Panc1 (cell line): ENCODE results near the gene POLG. TPM values are rescaled to one million over a fixed set of nuclear protein-coding genes. Genes with fewer than 3 reads are reported as not detected.

ENCODE experiments used
- ATAC-seq: fragments of 200-7000 bp; cut with Tn5 transposase; 2 replicates; pipeline ENCODE4 v1.9.1; 2020; ENCODE audit warnings: mild to moderate bottlenecking, moderate library complexity
- BruUV-seq: library from RNA; stranded (reverse); fragments of 400-500 nt; replicated peaks from 2 replicates; lab custom pipeline; 2021; lab: Mats Ljungman, UMichigan
- CTCF ChIA-PET: fragments of 300-600 bp; sonication (Branson Sonifier 250); formaldehyde crosslinking; loops from one replicate; lab custom pipeline; 2022; ENCODE audit warnings: antibody characterized with exemption; lab: Charles Lee
- POLR2A ChIA-PET: fragments of 300-600 bp; sonication (Branson Sonifier 250); formaldehyde crosslinking; loops from one replicate; lab custom pipeline; 2022; ENCODE audit warnings: antibody characterized with exemption; lab: Charles Lee
- DNase-seq: peaks from one replicate; pipeline ENCODE4 v3.0.0-alpha.2; 2010; ENCODE audit warnings: low read depth, low spot score
- H3K27ac ChIP-seq: 2 replicates; pipeline ENCODE4 v1.5.1; 2011; ENCODE audit warnings: mild to moderate bottlenecking, low read length, inconsistent platforms
- H3K27me3 ChIP-seq: fragments of 200-500 bp; sonication (Bioruptor generic); 2 replicates; pipeline ENCODE4 v1.6.0; 2014; ENCODE audit warnings: low read length, inconsistent platforms; ENCODE audit not compliant: control insufficient read depth, insufficient read depth
- H3K36me3 ChIP-seq: fragments of 200-500 bp; sonication (Bioruptor generic); 2 replicates; pipeline ENCODE4 v1.5.1; 2014; ENCODE audit warnings: inconsistent platforms, mild to moderate bottlenecking, low read length, moderate library complexity; ENCODE audit not compliant: control insufficient read depth, insufficient read depth
- H3K4me1 ChIP-seq: 2 replicates; pipeline ENCODE4 v1.5.1; 2011; ENCODE audit warnings: inconsistent platforms, mild to moderate bottlenecking, low read length, moderate library complexity; ENCODE audit not compliant: control insufficient read depth, insufficient read depth
- H3K4me3 ChIP-seq, 2 experiments: 2 replicates each; pipeline ENCODE4 v1.5.1; 2011 to 2012; ENCODE audit warnings: low read depth in 2 of 2, low read length in 2 of 2, mild to moderate bottlenecking in 2 of 2, inconsistent platforms in 1 of 2, moderate library complexity in 1 of 2
- H3K9me3 ChIP-seq: fragments of 200-500 bp; sonication (Bioruptor generic); 2 replicates; pipeline ENCODE4 v1.5.1; 2014; ENCODE audit warnings: low read depth, mild to moderate bottlenecking, inconsistent platforms, low read length, moderate library complexity; ENCODE audit not compliant: control insufficient read depth, insufficient read depth
- CTCF ChIP-seq: fragments of 450-650 bp; IDR thresholded peaks from 2 replicates; pipeline ENCODE4 v1.5.1; 2017; ENCODE audit warnings: mild to moderate bottlenecking
- POLR2AphosphoS5 ChIP-seq: IDR thresholded peaks from 2 replicates; pipeline ENCODE4 v1.6.1; 2012; ENCODE audit warnings: mild to moderate bottlenecking, low read depth, low read length, moderate library complexity
- REST ChIP-seq, 2 experiments: IDR thresholded peaks; 2 replicates each; pipeline ENCODE4 v1.6.1; 2011 to 2012; ENCODE audit warnings: low read depth in 2 of 2, control low read depth in 1 of 2, low read length in 1 of 2, mild to moderate bottlenecking in 1 of 2, moderate library complexity in 1 of 2; ENCODE audit not compliant: insufficient read depth in 1 of 2
- SIN3A ChIP-seq: IDR thresholded peaks from 2 replicates; pipeline ENCODE4 v1.6.1; 2012; ENCODE audit warnings: low read depth, mild to moderate bottlenecking, low read length, moderate library complexity, borderline replicate concordance; ENCODE audit not compliant: insufficient read depth
- TCF7L2 ChIP-seq: IDR thresholded peaks from 2 replicates; pipeline ENCODE4 v1.6.1; 2011; ENCODE audit warnings: mild to moderate bottlenecking, low read depth, low read length, inconsistent platforms
- in situ Hi-C: cut with HindIII; loops from 2 replicates; pipeline ENCODE4 v1.10.0; 2016; ENCODE audit warnings: low sequenced_read_pairs, low pct_unique_long_range_greater_than_20kb
- intact Hi-C: fragments of 100-400 bp; cut with micrococcal nuclease; formaldehyde crosslinking; loops from one replicate; pipeline ENCODE4 v1.10.0; 2022; ENCODE audit not compliant: unreplicated experiment
- total RNA-seq: library from RNA; stranded (reverse); gene quantifications from one replicate; pipeline ENCODE4 v1.2.1, GENCODE V29; 2021; ENCODE audit not compliant: unreplicated experiment

POLG gene
- total RNA-seq, 1 experiment from 2014 or later, result 95.2 TPM

- H3K36me3 ChIP-seq, result no peaks in the 10 kb centered on the region
- ChIA-PET CTCF (interaction anchor here (0.7 kb wide), 1 partner anchor 12 kb away, joined by 3 read pairs; no protein-coding TSS in a partner anchor), POLR2A (no interaction called here)
- in situ Hi-C loops (no loop called here), intact Hi-C loops (no loop called here)
- H3K4me3 ChIP-seq, result no peak overlapping the region
- H3K27me3 ChIP-seq, result no peaks in the 10 kb centered on the region
- no peak overlapping the region for H3K27ac ChIP-seq
- no TSS peak for BruUV-seq
- TF ChIP-seq CTCF (no peak), TCF7L2 (no peak), SIN3A (no peak), POLR2AphosphoS5 (no peak), REST (IDR thresholded peaks at IDR 0.05; ENCODE audit: insufficient read depth in 1 of 2, low read depth in 2 of 2, low read length in 1 of 2) (no peak)
- no peaks in the 10 kb centered on the region for H3K9me3 ChIP-seq
- H3K4me1 ChIP-seq, result no peaks in the 10 kb centered on the region
- DNase-seq, result no peak
- ATAC-seq, result peak; percentile 49; the same call in 1 of the 2 replicates
Measured at GRCh38 chr15:89346516-89347231, 12.1 kb upstream of the POLG start.

- Histone ChIP-seq H3K9me3 (no peaks in the 10 kb centered on the region), H3K27me3 (no peaks in the 10 kb centered on the region), H3K27ac (no peak overlapping the region), H3K4me1 (no peaks in the 10 kb centered on the region), H3K36me3 (no peaks in the 10 kb centered on the region), H3K4me3 (no peak overlapping the region)
- no TSS peak for BruUV-seq
- no peak for ATAC-seq
- in situ Hi-C loops, result no loop called here
- ChIA-PET CTCF (no interaction called here), POLR2A (no interaction called here)
- intact Hi-C loops, result no loop called here
- DNase-seq, result no peak
- TF ChIP-seq CTCF, result no peak
- TF ChIP-seq TCF7L2, result no peak
- TF ChIP-seq SIN3A, result no peak
- no peak for TF ChIP-seq REST (IDR thresholded peaks at IDR 0.05; ENCODE audit: insufficient read depth in 1 of 2, low read depth in 2 of 2, low read length in 1 of 2)
- TF ChIP-seq POLR2AphosphoS5, result no peak
Measured at GRCh38 chr15:89345248-89345647, 10.6 kb upstream of the POLG start.
